ENCODE data around the gene SAP30BP. TPM values are rescaled to one million over a fixed set of nuclear protein-coding genes. Genes with fewer than 3 reads are reported as not detected.
A peak's percentile ranks its signal among the peaks of the same experiment; 100 is the strongest.

Gene SAP30BP
- total and polyA plus RNA-seq, 8 donors: 24.6 to 154 (median 72.9) TPM

GRCh38 chr17:75720656-75721462 lies 53.7 kb downstream of the SAP30BP start, which contains the start of gene ITGB4:
Gene ITGB4, plus strand, starts transcription at chr17:75721459. Its CDS starts 3,245 bp downstream, at chr17:75724704.
- Histone ChIP-seq H3K4me3 (peak within 1 kb of the TSS; percentile 43 to 60 (median 55)), H3K36me3 (peaks cover 6 to 20% (median 15%) of the 10 kb centered on the region in 4 donors), H3K27me3 (peaks cover 0 to 64% (median 21%) of the 10 kb centered on the region in 3 donors), H3K4me1 (peaks cover 17 to 41% (median 38%) of the 10 kb centered on the region in 4 donors), H3K9me3 (no peaks in the 10 kb centered on the region), H3K27ac (peak within 1 kb of the TSS; percentile 85 to 92 (median 90))
- intact Hi-C loops (cut with DNase I; ENCODE audit: low total_unique reads): no loop called here
- TF ChIP-seq POLR2A (IDR thresholded peaks at IDR 0.05) (peak in 1 of 4 donors; percentile 33), CTCF (IDR thresholded peaks at IDR 0.05) (peak in 1 of 7 experiments; percentile 33), POLR2AphosphoS5 (IDR thresholded peaks at IDR 0.05) (peak in 2 of 3 donors; percentile 22 to 39), EP300 (IDR thresholded peaks at IDR 0.05) (no peak)
- 1 to 3% (median 2%) methylated on average over 42 to 70 of the region's 70 CpGs for WGBS, 5 donors
- DNase-seq: peak; percentile 91 to 95

DNA sequence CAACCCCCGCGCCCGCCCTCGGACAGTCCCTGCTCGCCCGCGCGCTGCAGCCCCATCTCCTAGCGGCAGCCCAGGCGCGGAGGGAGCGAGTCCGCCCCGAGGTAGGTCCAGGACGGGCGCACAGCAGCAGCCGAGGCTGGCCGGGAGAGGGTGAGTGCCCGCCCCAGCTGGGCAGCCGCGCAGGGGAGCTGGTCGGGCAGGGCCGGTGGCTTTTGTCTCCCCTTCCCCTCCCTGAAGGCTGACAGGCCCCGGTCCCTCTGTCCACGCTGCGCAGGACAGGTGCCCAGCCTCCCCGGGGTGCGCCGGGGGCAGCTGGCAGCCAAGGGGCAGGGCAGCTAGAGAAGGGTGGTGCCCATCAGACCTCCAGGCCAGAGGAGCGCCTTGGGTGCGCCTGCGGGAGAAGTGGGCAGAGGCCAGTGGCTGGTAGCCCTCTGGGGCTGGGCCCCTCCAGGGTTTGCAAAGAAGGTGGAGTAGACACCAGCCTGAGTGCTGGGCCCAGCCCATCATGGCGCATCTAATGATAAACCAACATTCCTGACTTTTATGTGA lies 54.4 kb downstream of the SAP30BP start:
- DNase-seq: peak in 1 of 2 donors; percentile 57
- 9 to 15% (median 13%) methylated on average over 4 to 33 of the region's 33 CpGs for WGBS, 5 donors
- peaks cover 10 to 26% (median 22%) of the 10 kb centered on the region in 4 donors for H3K36me3 ChIP-seq
- peaks cover 0 to 57% (median 21%) of the 10 kb centered on the region in 3 donors for H3K27me3 ChIP-seq
- H3K27ac ChIP-seq: peak overlapping the region; percentile 83 to 92 (median 86)
- peak overlapping the region; percentile 43 to 60 (median 55) for H3K4me3 ChIP-seq
- intact Hi-C loops (cut with DNase I; ENCODE audit: low total_unique reads): no loop called here
- peak in 1 of 3 donors; percentile 11 for TF ChIP-seq POLR2AphosphoS5 (IDR thresholded peaks at IDR 0.05)
- TF ChIP-seq EP300 (IDR thresholded peaks at IDR 0.05): no peak
- H3K4me1 ChIP-seq: peaks cover 17 to 41% (median 38%) of the 10 kb centered on the region in 4 donors
- no peaks in the 10 kb centered on the region for H3K9me3 ChIP-seq

GRCh38 chr17:75722076-75722475 lies 54.9 kb downstream of the SAP30BP start:
- peaks cover 10 to 32% (median 25%) of the 10 kb centered on the region in 4 donors for H3K36me3 ChIP-seq
- H3K9me3 ChIP-seq: no peaks in the 10 kb centered on the region
- TF ChIP-seq POLR2A (IDR thresholded peaks at IDR 0.05) (no peak), POLR2AphosphoS5 (IDR thresholded peaks at IDR 0.05) (peak in 1 of 3 donors; percentile 34)
- H3K27ac ChIP-seq: peak overlapping the region; percentile 83 to 92 (median 86)
- peak overlapping the region; percentile 43 to 60 (median 55) for H3K4me3 ChIP-seq
- WGBS, 5 donors: 35 to 65% (median 57%) methylated on average over 5 of the region's 5 CpGs
- intact Hi-C loops (cut with DNase I; ENCODE audit: low total_unique reads): no loop called here
- DNase-seq: peak; percentile 56 to 61
- peaks cover 0 to 56% (median 21%) of the 10 kb centered on the region in 3 donors for H3K27me3 ChIP-seq
- peaks cover 17 to 41% (median 38%) of the 10 kb centered on the region in 4 donors for H3K4me1 ChIP-seq

- Histone ChIP-seq H3K9me3 (no peaks in the 10 kb centered on the region), H3K4me3 (peak overlapping the region; percentile 43 to 60 (median 55)), H3K4me1 (peaks cover 17 to 41% (median 38%) of the 10 kb centered on the region in 4 donors), H3K27me3 (peaks cover 0 to 56% (median 21%) of the 10 kb centered on the region in 3 donors), H3K36me3 (peaks cover 13 to 37% (median 30%) of the 10 kb centered on the region in 4 donors), H3K27ac (peak overlapping the region; percentile 83 to 92 (median 86))
- WGBS, 5 donors: 57 to 76% (median 59%) methylated on average over 9 of the region's 9 CpGs
- no peak for DNase-seq
- intact Hi-C loops (cut with DNase I; ENCODE audit: low total_unique reads): no loop called here
- TF ChIP-seq EP300 (IDR thresholded peaks at IDR 0.05) (no peak), POLR2A (IDR thresholded peaks at IDR 0.05) (no peak), POLR2AphosphoS5 (IDR thresholded peaks at IDR 0.05) (no peak), CTCF (IDR thresholded peaks at IDR 0.05) (no peak)
Measured at GRCh38 chr17:75722542-75723095, 55.5 kb downstream of the SAP30BP start.
